HG02870 (cell line): ENCODE measurements around the gene PMP22.

Experiments
- ATAC-seq: cut with Tn5 transposase; IDR thresholded peaks from one replicate; pipeline ENCODE4 v1.9.1; 2021; ENCODE audit warnings: mild to moderate bottlenecking, moderate library complexity; ENCODE audit not compliant: unreplicated experiment

The PMP22 gene

DNA sequence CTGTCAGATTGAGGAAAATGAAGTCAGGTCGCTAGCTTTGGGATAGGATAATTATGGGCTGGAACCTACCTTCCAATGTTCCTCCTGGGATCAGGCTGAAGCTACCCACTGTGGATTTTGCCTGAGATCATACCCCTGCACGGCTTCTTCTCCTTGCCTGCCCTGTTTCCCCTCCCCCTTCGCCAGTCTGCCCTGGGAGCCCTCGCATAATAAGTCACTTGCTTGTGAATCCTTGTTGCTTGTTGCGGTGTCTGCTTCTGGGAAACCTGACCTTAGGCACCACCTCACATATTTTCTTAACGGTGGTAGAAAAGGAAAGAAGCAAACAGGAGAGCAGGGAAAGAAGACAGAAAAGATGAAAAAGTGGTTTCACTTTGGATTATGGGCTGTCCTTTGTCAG is 13.3 kb upstream of the PMP22 start:
- ATAC-seq: no peak

DNA sequence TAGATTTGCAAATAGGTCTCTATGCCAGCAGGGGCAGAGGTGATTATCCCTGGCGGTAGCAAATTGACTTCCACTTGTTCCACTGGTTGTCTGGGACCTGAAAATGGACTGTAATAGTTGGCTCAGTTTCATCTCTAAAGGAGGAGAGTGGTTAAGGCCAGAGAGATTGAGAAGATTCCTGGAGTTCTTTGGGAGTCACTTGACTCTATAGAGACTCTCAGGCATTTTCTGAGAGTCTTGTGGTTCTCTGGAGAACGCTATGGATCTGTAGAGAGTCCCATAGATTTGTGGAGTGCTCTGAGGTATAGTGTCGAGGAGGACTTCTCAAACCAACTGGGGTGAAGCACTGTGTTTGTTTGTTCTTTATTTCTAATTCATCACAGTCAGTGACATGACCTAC is 8.9 kb upstream of the PMP22 start:
- no peak for ATAC-seq

DNA sequence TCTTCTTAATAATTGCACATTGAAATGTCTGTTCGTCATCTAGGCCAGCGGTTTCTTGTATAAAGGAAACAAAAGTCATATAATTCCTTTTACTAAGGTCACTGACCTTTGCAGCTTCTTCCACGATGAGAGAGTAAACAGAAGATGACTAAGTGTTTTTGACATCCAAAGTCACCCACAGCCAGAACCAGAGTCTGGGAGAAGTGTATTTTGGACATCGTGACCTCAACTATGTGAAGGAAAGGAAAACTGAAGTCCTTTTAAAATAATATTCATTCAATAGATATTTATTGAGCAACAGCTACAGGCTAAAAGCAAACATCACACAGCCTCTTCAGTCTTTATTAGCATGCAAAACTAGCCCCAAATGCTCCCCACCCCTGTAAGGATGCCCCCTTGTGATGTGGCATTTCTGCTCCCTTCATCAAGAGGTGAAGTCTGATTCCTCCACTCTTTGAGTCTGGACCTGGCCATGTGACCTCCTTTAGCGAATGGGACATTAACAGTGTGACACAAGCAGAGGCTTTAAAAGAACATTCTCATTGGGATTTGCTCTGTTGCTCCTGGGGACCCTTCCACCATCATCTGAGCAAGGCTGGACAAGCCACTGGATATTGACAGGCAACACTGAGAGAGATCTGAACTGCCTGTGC is 8.1 kb upstream of the PMP22 start:
- no peak for ATAC-seq

- ATAC-seq: no peak
Measured at GRCh38 chr17:15271741-15272140, 6.6 kb upstream of the PMP22 start.

DNA sequence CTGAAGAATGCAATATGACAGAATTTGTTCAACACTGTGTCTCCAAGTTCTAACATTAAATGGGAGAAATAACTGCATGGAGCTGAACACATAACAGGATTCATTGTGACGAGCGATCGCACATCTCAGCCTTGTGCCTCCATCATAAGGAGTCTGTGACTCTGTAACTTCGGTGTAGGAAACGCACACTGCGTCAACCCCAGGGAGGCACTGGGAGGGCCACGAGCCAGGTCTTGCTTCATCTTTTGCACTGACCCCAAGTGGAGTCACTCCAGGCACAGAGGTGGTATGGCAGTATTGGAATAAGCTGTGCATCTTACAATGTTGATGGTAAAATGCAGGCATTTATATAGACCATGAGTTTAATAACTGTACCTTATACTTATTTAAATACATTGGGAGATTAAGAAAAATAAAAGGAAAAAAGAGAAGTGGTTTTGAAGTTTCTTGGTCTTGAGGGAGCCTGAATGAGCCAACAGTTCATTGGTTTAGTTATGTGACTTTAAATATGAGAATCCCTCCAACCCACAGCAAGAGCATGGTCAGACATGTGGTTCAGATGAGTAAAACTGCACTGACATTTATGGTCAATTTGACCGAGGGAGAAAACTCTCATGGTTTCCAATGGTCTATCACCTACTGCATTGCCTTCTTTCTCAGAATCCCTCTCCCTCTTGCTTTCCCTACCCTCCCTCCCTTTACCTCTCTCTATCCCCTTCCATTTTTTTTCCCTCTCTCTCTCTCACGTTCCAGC is 5.7 kb upstream of the PMP22 start:
- ATAC-seq: no peak

- no peak for ATAC-seq
Measured at GRCh38 chr17:15269780-15270089, 4.6 kb upstream of the PMP22 start.

DNA sequence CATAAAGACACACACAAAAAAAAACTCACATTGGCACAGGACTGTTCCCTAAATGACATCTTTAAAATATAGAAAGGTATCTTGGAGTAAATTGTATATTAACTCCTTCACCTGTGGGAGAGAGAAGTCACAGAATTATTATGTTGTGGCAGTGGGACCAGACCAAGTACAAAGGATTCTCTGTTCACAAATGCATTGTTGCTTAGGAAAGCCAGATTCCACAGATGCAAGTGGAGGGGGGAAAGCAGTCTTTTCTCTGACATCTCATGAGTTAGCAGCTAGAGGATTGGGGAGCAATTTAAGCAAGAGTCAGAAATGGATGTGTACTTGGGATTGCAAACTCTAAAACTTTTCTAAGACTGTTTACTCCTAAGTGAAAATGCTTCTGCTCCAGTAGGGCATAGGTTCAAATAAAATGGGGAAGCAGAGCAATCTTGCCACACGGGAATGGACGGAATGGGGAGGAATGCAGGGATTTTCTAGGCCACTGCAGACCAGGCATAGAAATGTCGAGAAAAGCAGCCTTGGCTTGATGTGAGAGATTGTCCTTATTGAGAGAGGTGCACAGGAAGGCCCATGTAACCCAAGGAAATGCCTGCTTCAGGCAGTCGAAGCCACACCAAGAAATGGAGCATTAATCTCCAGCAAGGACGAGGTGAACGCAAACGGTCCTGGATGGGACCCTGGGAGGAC is 4.1 kb upstream of the PMP22 start:
- no peak for ATAC-seq

- no peak for ATAC-seq
Measured at GRCh38 chr17:15268461-15268860, 3.3 kb upstream of the PMP22 start.

GRCh38 chr17:15267996-15268395 is 2.9 kb upstream of the PMP22 start:
- ATAC-seq: no peak

DNA sequence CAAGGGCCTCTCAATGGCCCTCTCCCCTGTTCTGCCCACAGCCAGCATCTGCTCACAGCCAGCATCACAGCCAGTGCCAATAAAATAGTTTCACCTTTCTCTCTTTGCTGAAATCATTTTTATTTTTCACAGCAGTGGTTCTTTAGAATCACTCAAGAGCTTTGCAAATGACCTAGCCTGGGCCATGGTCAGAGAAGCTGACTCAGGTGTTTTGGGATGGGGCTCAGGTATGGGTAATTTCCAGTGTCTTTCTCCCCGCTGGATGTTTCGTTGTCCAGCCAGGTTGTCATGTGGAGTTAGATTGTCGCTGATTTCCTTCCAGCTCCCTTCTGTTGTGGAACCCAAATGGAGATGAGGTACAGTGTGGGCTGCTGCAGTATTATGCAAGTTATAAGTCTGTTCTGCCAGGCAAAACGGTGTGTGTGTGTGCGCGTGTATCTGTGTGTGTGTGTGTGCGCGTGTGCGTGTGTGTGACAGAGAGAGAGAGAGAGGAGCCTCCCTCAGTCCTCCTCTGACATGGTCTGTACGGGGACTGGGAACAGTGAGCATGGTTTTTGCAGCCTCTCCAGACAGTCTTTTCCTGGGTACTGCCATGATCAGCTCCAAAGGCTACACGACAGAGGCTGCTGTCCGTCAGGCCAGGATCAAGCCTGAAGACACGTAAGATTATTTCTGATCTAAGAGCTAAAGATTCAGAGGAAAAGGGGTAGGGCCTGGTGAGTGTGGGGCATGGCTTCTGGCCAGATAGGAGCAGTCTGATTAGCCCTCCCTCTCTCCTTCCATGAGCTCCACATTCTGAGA is 1.4 kb upstream of the PMP22 start:
- ATAC-seq: no peak

GRCh38 chr17:15264542-15264941 is 584 bp downstream of the PMP22 start:
- ATAC-seq: no peak

DNA sequence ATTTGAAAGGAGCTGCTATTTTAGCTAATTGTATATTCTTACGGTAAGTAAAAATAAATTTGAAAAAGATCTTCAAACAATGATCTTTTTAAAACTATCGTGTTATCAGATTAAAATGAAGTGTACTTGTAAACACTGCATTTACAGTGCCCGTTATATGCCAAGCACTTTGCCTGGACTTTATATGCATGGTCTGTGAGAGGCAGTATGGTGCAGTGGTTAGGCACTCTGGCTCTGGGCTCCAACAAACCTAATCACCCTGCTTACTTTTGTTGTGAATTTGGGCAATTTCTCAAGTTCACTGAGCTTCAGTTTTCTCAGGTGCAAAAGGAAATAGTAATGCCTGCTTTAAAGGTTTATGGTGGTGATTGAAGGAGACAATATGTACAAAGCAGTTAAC is 1.4 kb downstream of the PMP22 start:
- ATAC-seq: no peak

DNA sequence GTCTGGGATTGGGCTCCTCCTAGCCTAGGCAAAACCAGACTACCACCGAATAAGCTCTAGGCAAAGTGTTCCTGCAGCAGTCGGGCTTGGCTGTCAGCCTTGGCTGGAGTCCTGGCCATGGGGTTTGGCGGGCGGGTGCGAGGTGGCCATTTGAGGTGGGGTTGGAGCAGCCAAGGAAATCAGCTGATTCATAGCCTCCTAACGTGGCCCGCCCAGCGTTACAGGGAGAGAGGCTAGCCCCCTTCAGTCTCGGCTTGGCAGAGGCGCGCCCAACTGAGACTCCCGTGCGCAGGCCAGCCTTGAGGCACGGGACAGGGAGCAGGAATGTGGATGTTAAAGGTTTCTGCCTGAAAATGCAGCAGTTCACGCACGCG is 1.9 kb downstream of the PMP22 start:
- ATAC-seq: no peak

DNA sequence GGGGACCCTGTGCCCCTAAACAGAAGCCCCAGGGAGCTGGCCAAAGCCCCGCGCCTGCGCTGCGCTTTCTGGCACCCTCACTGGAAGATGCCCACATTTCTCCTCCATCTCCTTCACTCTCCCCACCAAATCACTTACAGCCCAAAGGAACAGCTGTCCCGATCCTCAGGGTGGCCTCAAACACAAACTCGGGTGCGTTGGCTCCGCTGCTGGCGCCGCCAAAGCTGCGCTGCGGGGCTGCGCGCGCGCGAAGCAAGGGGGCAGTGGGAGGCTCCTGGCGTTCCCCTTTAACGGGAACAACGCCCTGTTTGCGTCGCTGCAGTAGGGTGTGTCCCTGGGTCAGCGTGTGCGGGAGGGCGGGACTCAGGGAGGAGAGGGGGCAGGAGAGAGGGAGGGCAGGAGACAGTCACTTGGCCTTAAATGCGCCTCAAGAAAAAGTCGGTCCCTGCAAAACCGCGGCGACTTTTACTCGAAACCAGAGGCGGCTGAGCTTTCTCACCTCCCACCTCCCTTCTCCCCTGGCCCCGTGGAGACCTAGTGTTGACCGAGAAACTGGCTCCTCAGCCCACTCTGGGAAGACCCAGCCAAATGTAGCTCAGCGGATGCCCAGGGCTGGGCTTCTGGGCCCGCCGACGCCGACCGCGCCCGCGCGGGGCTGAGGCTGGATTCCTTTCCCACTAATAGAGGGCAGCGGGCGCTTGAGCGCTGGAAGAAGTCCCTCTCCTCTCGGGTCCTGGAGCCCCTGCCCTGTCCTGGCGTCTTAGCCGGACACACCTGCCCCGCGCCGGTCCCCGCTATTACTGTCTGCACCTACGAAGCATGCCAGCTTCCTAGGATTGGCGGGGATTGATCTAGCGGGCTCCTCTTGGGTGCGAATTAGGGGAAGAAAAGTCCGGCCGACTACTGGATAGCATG is 2.6 kb downstream of the PMP22 start:
- no peak for ATAC-seq

- no peak for ATAC-seq
Measured at GRCh38 chr17:15261802-15262290, 3.3 kb downstream of the PMP22 start.

DNA sequence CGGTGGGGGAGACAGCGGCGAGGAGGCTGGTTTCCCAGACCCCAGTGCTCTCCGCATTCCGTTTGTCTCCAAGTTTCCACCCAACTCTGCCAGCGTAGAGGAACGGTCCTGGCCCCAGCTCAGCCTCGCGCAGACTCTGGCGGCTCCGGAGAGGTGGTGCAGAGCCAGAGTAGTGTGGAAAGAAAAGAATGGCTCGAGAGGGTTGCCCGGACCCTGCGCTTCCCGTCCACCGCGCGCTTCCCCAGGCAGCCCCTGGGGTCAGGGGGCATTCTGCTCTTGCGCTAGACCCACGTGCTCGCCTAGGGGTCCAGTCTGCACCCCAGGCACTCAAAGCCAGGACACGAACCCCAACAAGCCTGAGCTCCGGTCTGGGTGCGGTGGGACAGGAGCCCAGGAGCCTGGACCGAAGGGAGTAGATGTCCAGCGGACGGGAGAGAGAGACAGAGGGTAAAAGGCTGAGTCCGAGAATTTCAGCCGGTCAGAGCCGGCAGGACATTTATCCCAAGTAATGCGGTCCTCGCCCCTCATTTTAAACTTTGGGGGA is 3.8 kb downstream of the PMP22 start:
- ATAC-seq: no peak

GRCh38 chr17:15260376-15261257 is 4.5 kb downstream of the PMP22 start:
- ATAC-seq: no peak

DNA sequence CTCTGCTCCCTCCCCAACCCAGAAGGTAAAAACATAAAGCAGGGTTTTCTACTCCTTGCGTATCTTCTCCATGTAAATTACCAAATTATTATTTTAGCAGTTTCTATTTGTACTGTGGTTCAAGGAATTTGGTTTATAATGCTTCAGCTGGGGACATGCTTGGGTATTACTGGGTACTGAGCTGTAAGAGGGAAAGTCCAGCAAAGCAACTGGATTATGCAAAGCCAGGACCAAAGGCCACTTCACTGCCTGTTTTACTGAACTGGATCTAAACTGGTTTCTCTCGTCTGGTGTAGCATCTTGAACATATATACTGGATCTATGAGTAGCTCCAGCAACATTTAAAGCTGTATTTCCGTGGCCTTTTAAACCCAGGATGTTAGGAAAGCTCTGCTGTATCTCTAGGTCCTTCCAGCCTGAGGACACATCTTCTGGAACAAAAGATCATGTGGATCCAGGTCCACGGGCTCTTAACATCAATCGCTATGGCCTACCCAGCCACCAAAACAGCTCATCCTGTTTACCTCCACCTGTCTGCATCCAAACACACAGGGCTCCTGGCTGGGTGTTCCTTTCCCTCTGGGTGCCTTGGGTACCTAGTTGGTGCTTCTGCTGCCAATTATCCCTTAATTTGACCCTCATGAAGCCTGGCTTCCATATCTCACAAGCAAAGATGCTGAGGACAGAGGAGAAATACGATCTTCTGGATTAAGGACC is 7.2 kb downstream of the PMP22 start:
- no peak for ATAC-seq
